ENCODE data around the gene PIP4K2C. TPM values are rescaled to one million over a fixed set of nuclear protein-coding genes. Genes with fewer than 3 reads are reported as not detected.

Gene PIP4K2C
- total RNA-seq, 1 donor from 2014 or later: 28.6 TPM

- Histone ChIP-seq H3K27ac (peak overlapping the region; percentile 72), H3K36me3 (peaks cover 17% of the 10 kb centered on the region), H3K27me3 (ENCODE audit: low read depth) (peaks cover 18% of the 10 kb centered on the region), H3K4me1 (peaks cover 19% of the 10 kb centered on the region), H3K4me3 (peak overlapping the region; percentile 69), H3K9me3 (no peaks in the 10 kb centered on the region)
- no peak for TF ChIP-seq CTCF (IDR thresholded peaks at IDR 0.05)
- ATAC-seq (peak; percentile 15 to 40), DNase-seq (no peak)
- intact Hi-C loops (cut with DNase I): no loop called here
Measured at GRCh38 chr12:57610554-57611107, 19.6 kb downstream of the PIP4K2C start.

- DNase-seq (no peak), ATAC-seq (peak; percentile 76 to 81)
Measured at GRCh38 chr12:57611108-57611826, 20.3 kb downstream of the PIP4K2C start, which contains the start of gene ARHGEF25. ARHGEF25 (plus strand) TSS chr12:57611435; CDS start chr12:57611895, 460 bp downstream.

GRCh38 chr12:57611827-57612710 is 21.1 kb downstream of the PIP4K2C start:
- Histone ChIP-seq H3K4me1 (peaks cover 19% of the 10 kb centered on the region), H3K9me3 (no peaks in the 10 kb centered on the region), H3K27ac (peak overlapping the region; percentile 72), H3K27me3 (ENCODE audit: low read depth) (peaks cover 21% of the 10 kb centered on the region), H3K36me3 (peaks cover 14% of the 10 kb centered on the region), H3K4me3 (peak overlapping the region; percentile 69)
- no peak for TF ChIP-seq CTCF (IDR thresholded peaks at IDR 0.05)
- intact Hi-C loops (cut with DNase I): no loop called here
- ATAC-seq (no peak), DNase-seq (no peak)

More at GRCh38 chr12:57611108-57611826, 20.3 kb downstream of the PIP4K2C start, which contains the start of gene ARHGEF25:
- peaks cover 17% of the 10 kb centered on the region for H3K36me3 ChIP-seq
- peaks cover 19% of the 10 kb centered on the region for H3K4me1 ChIP-seq
- TF ChIP-seq CTCF (IDR thresholded peaks at IDR 0.05): no peak
- intact Hi-C loops (cut with DNase I): no loop called here
- peaks cover 21% of the 10 kb centered on the region for H3K27me3 ChIP-seq (ENCODE audit: low read depth)
- H3K27ac ChIP-seq: peak within 1 kb of the TSS; percentile 72
- no peaks in the 10 kb centered on the region for H3K9me3 ChIP-seq
- peak within 1 kb of the TSS; percentile 69 for H3K4me3 ChIP-seq

- ATAC-seq (no peak), DNase-seq (no peak)
- H3K4me3 ChIP-seq: no peak overlapping the region
- peaks cover 19% of the 10 kb centered on the region for H3K4me1 ChIP-seq
- H3K27ac ChIP-seq: no peak overlapping the region
- intact Hi-C loops (cut with DNase I): no loop called here
- H3K27me3 ChIP-seq (ENCODE audit: low read depth): peaks cover 21% of the 10 kb centered on the region
- H3K9me3 ChIP-seq: no peaks in the 10 kb centered on the region
- no peak for TF ChIP-seq CTCF (IDR thresholded peaks at IDR 0.05)
- H3K36me3 ChIP-seq: peaks cover 6% of the 10 kb centered on the region
Measured at GRCh38 chr12:57612711-57613426, 21.9 kb downstream of the PIP4K2C start.

Data from lower lobe of right lung (tissue), 2 donors.